HG02571 (cell line): Measurements from ENCODE around the gene TRPC4.
"Not testable (repeated sequence)": the region's sequence is repeated elsewhere in the genome, so short reads cannot be mapped to it uniquely, and the experiment has no call there.

Source experiments
- ATAC-seq: cut with Tn5 transposase; IDR thresholded peaks from one replicate; pipeline ENCODE4 v1.9.1; 2021; ENCODE audit warnings: mild to moderate bottlenecking, moderate library complexity; ENCODE audit not compliant: unreplicated experiment

The TRPC4 gene

GRCh38 chr13:37613638-37614037 is 255.9 kb downstream of the TRPC4 start:
- ATAC-seq = no peak

- no peak for ATAC-seq
These were observed 256.3 kb downstream of the TRPC4 start for GRCh38 chr13:37613236-37613635.

GRCh38 chr13:37608750-37609339 is 260.7 kb downstream of the TRPC4 start:
- ATAC-seq = no peak

GRCh38 chr13:37602733-37603381 is 266.7 kb downstream of the TRPC4 start:
- no peak for ATAC-seq

GRCh38 chr13:37601648-37602440 is 267.7 kb downstream of the TRPC4 start:
- no peak for ATAC-seq

- no peak for ATAC-seq
These were observed 270.1 kb downstream of the TRPC4 start for GRCh38 chr13:37599519-37599918.

GRCh38 chr13:37598597-37598996 is 271.0 kb downstream of the TRPC4 start, which contains the start of gene POSTN:
POSTN (minus strand) TSS chr13:37598768; CDS start chr13:37598726, 42 bp downstream.
- ATAC-seq = no peak

GRCh38 chr13:37597477-37598025 is 272.0 kb downstream of the TRPC4 start:
- ATAC-seq = no peak

- ATAC-seq = no peak
These were observed 272.8 kb downstream of the TRPC4 start for GRCh38 chr13:37596805-37597204.

- ATAC-seq = no peak
These were observed 274.4 kb downstream of the TRPC4 start for GRCh38 chr13:37595162-37595561.

GRCh38 chr13:37594550-37594949 is 275.0 kb downstream of the TRPC4 start:
- no peak for ATAC-seq

- not testable (repeated sequence) for ATAC-seq
These were observed 280.2 kb downstream of the TRPC4 start for GRCh38 chr13:37589381-37589780.

GRCh38 chr13:37587236-37587635 is 282.3 kb downstream of the TRPC4 start:
- ATAC-seq = no peak
